Myocyte (in vitro differentiated cells): ENCODE measurements around the gene MYL6. TPM values are rescaled to one million over a fixed set of nuclear protein-coding genes. Genes with fewer than 3 reads are reported as not detected.

ENCODE experiments used
- DNase-seq: peaks from one replicate; pipeline ENCODE4 v3.0.0-alpha.2; 2012; ENCODE audit warnings: low read depth
- total RNA-seq: library from RNA; depleted of rRNA; stranded (reverse); fragments of >200 nt; gene quantifications from 2 replicates; pipeline ENCODE4 v1.2.3, GENCODE V29; 2014

The MYL6 gene
- total RNA-seq, 1 donor from 2014 or later = 883 TPM

- DNase-seq = peak; percentile 63
Measured at GRCh38 chr12:56129206-56129941, 28.8 kb upstream of the MYL6 start.

- DNase-seq = peak; percentile 64
Measured at GRCh38 chr12:56129942-56130495, 28.1 kb upstream of the MYL6 start.

GRCh38 chr12:56130876-56131275 is 27.3 kb upstream of the MYL6 start:
- DNase-seq = no peak

- DNase-seq = no peak
Measured at GRCh38 chr12:56134897-56135296, 23.3 kb upstream of the MYL6 start.

- DNase-seq = no peak
Measured at GRCh38 chr12:56137853-56138571, 20.1 kb upstream of the MYL6 start.

- DNase-seq = no peak
Measured at GRCh38 chr12:56141946-56142784, 16.0 kb upstream of the MYL6 start.

GRCh38 chr12:56143217-56143616 is 14.9 kb upstream of the MYL6 start:
- no peak for DNase-seq

- no peak for DNase-seq
Measured at GRCh38 chr12:56143870-56144269, 14.3 kb upstream of the MYL6 start.

- DNase-seq = no peak
Measured at GRCh38 chr12:56145217-56145616, 12.9 kb upstream of the MYL6 start.

- DNase-seq = no peak
Measured at GRCh38 chr12:56146492-56147460, 11.4 kb upstream of the MYL6 start.

GRCh38 chr12:56150563-56150962 is 7.6 kb upstream of the MYL6 start:
- DNase-seq = peak; percentile 16

- DNase-seq = peak; percentile 26
Measured at GRCh38 chr12:56151672-56152131, 6.5 kb upstream of the MYL6 start.

GRCh38 chr12:56152132-56152755 is 5.9 kb upstream of the MYL6 start, which contains the start of gene MYL6B:
MYL6B (plus strand) TSS chr12:56152587; CDS start chr12:56153919, 1,332 bp downstream.
- DNase-seq = peak; percentile 96

GRCh38 chr12:56152756-56153677 is 5.1 kb upstream of the MYL6 start:
- peak; percentile 26 for DNase-seq

GRCh38 chr12:56153678-56154065 is 4.5 kb upstream of the MYL6 start:
- DNase-seq = peak; percentile 86

- DNase-seq = peak; percentile 97
Measured at GRCh38 chr12:56154246-56154771, 3.9 kb upstream of the MYL6 start.

GRCh38 chr12:56154818-56155217 is 3.3 kb upstream of the MYL6 start:
- no peak for DNase-seq

GRCh38 chr12:56155256-56155845 is 2.8 kb upstream of the MYL6 start:
- DNase-seq = peak; percentile 15
